Neural crest cell (in vitro differentiated cells): Measurements from ENCODE around the gene CLIP4. TPM values are rescaled to one million over a fixed set of nuclear protein-coding genes. Genes with fewer than 3 reads are reported as not detected.

ENCODE experiments used
- DNase-seq: peaks from one replicate; pipeline ENCODE4 v3.0.0; 2021; ENCODE audit warnings: low read depth, mixed read lengths, low spot score
- H3K27ac Mint-ChIP-seq: one replicate; pipeline ENCODE4 v1.8.0; 2021; ENCODE audit warnings: mild to moderate bottlenecking, mixed read lengths; ENCODE audit not compliant: unreplicated experiment
- H3K27me3 Mint-ChIP-seq: 2 replicates; pipeline ENCODE4 v1.8.0; 2021; ENCODE audit warnings: low read depth, mild to moderate bottlenecking, mixed read lengths
- H3K36me3 Mint-ChIP-seq: 2 replicates; pipeline ENCODE4 v1.8.0; 2021; ENCODE audit warnings: low read depth, mild to moderate bottlenecking, mixed read lengths
- H3K4me1 Mint-ChIP-seq: 2 replicates; pipeline ENCODE4 v1.8.0; 2021; ENCODE audit warnings: mixed read lengths
- H3K4me3 Mint-ChIP-seq: one replicate; pipeline ENCODE4 v1.8.0; 2021; ENCODE audit warnings: mild to moderate bottlenecking, mixed read lengths
- H3K9me3 Mint-ChIP-seq: 2 replicates; pipeline ENCODE4 v1.8.0; 2021; ENCODE audit warnings: mixed read lengths
- CTCF ChIP-seq: fragments of 200-600 bp; sonication (generic); conservative IDR thresholded peaks from 2 replicates; pipeline ENCODE4 v1.5.0; 2021; ENCODE audit warnings: antibody characterized with exemption, mild to moderate bottlenecking
- total RNA-seq: library from RNA; stranded (reverse); gene quantifications from 2 replicates; pipeline ENCODE4 v1.2.1, GENCODE V29; 2021

The CLIP4 gene
- total RNA-seq, 1 donor from 2014 or later, result 14.5 TPM

- TF ChIP-seq CTCF, result no peak
- H3K4me3 Mint-ChIP-seq, result no peak overlapping the region
- DNase-seq, result no peak
- H3K36me3 Mint-ChIP-seq, result peaks cover 4% of the 10 kb centered on the region
- H3K9me3 Mint-ChIP-seq, result no peaks in the 10 kb centered on the region
- no peak overlapping the region for H3K27ac Mint-ChIP-seq
- H3K4me1 Mint-ChIP-seq, result peaks cover 12% of the 10 kb centered on the region
- H3K27me3 Mint-ChIP-seq, result no peaks in the 10 kb centered on the region
Observed at GRCh38 chr2:29224693-29225551, 109.7 kb downstream of the CLIP4 start.

GRCh38 chr2:29225814-29226213 is 110.6 kb downstream of the CLIP4 start:
- Mint-ChIP-seq H3K9me3 (no peaks in the 10 kb centered on the region), H3K27ac (peak overlapping the region; percentile 70), H3K36me3 (peaks cover 4% of the 10 kb centered on the region), H3K4me3 (no peak overlapping the region), H3K4me1 (peaks cover 12% of the 10 kb centered on the region), H3K27me3 (no peaks in the 10 kb centered on the region)
- no peak for DNase-seq
- TF ChIP-seq CTCF, result no peak

GRCh38 chr2:29226375-29226774 is 111.2 kb downstream of the CLIP4 start:
- no peak for TF ChIP-seq CTCF
- no peak overlapping the region for H3K4me3 Mint-ChIP-seq
- H3K27ac Mint-ChIP-seq, result no peak overlapping the region
- H3K9me3 Mint-ChIP-seq, result no peaks in the 10 kb centered on the region
- peaks cover 4% of the 10 kb centered on the region for H3K36me3 Mint-ChIP-seq
- no peaks in the 10 kb centered on the region for H3K27me3 Mint-ChIP-seq
- DNase-seq, result no peak
- peaks cover 12% of the 10 kb centered on the region for H3K4me1 Mint-ChIP-seq

GRCh38 chr2:29226808-29227207 is 111.6 kb downstream of the CLIP4 start:
- Mint-ChIP-seq H3K27me3 (no peaks in the 10 kb centered on the region), H3K4me3 (no peak overlapping the region), H3K36me3 (peaks cover under 1% of the 10 kb centered on the region), H3K9me3 (no peaks in the 10 kb centered on the region), H3K4me1 (peaks cover 12% of the 10 kb centered on the region), H3K27ac (no peak overlapping the region)
- no peak for DNase-seq
- TF ChIP-seq CTCF, result no peak

GRCh38 chr2:29227935-29228675 is 112.9 kb downstream of the CLIP4 start:
- Mint-ChIP-seq H3K27me3 (no peaks in the 10 kb centered on the region), H3K9me3 (no peaks in the 10 kb centered on the region), H3K4me3 (no peak overlapping the region), H3K36me3 (no peaks in the 10 kb centered on the region), H3K27ac (no peak overlapping the region), H3K4me1 (peaks cover 12% of the 10 kb centered on the region)
- DNase-seq, result no peak
- TF ChIP-seq CTCF, result no peak
